ENCODE measurements around the gene NGLY1. TPM values are rescaled to one million over a fixed set of nuclear protein-coding genes. Genes with fewer than 3 reads are reported as not detected.

Gene NGLY1
- total RNA-seq, 1 experiment from 2014 or later = 14.6 TPM

GRCh38 chr3:25679166-25679565 is 104.1 kb downstream of the NGLY1 start:
- Histone ChIP-seq H3K36me3 (ENCODE audit: control insufficient read depth, insufficient read depth, low read length) (no peaks in the 10 kb centered on the region), H3K27ac (ENCODE audit: low read length) (no peak overlapping the region), H3K9me3 (ENCODE audit: control insufficient read depth, insufficient read depth, low read depth, low read length) (no peaks in the 10 kb centered on the region), H3K4me1 (ENCODE audit: control insufficient read depth, insufficient read depth, low read length) (no peaks in the 10 kb centered on the region), H3K4me3 (ENCODE audit: low read depth in 2 of 2, low read length in 2 of 2) (no peak overlapping the region), H3K27me3 (ENCODE audit: control insufficient read depth, insufficient read depth, low read length) (no peaks in the 10 kb centered on the region)
- CTCF ChIA-PET = no interaction called here
- DNase-seq (ENCODE audit: low read depth, low spot score) (no peak), ATAC-seq (no peak)
- BruUV-seq (replicated peaks) = no TSS peak
- intact Hi-C loops (cut with micrococcal nuclease; ENCODE audit: unreplicated experiment) = no loop called here
- in situ Hi-C loops (cut with HindIII; ENCODE audit: low pct_unique_long_range_greater_than_20kb, low sequenced_read_pairs) = no loop called here
- TF ChIP-seq SIN3A (IDR thresholded peaks at IDR 0.05; ENCODE audit: borderline replicate concordance, insufficient read depth, low read depth, low read length) (no peak), CTCF (IDR thresholded peaks at IDR 0.05) (no peak), REST (IDR thresholded peaks at IDR 0.05; ENCODE audit: insufficient read depth in 1 of 2, low read depth in 2 of 2, low read length in 1 of 2) (no peak), TCF7L2 (IDR thresholded peaks at IDR 0.05; ENCODE audit: low read depth, low read length) (no peak), POLR2AphosphoS5 (IDR thresholded peaks at IDR 0.05; ENCODE audit: low read depth, low read length) (no peak)
- POLR2A ChIA-PET = no interaction called here

- no TSS peak for BruUV-seq (replicated peaks)
- Histone ChIP-seq H3K9me3 (ENCODE audit: control insufficient read depth, insufficient read depth, low read depth, low read length) (no peaks in the 10 kb centered on the region), H3K36me3 (ENCODE audit: control insufficient read depth, insufficient read depth, low read length) (no peaks in the 10 kb centered on the region), H3K4me1 (ENCODE audit: control insufficient read depth, insufficient read depth, low read length) (no peaks in the 10 kb centered on the region), H3K27ac (ENCODE audit: low read length) (no peak overlapping the region), H3K27me3 (ENCODE audit: control insufficient read depth, insufficient read depth, low read length) (no peaks in the 10 kb centered on the region), H3K4me3 (ENCODE audit: low read depth in 2 of 2, low read length in 2 of 2) (no peak overlapping the region)
- ChIA-PET POLR2A (no interaction called here), CTCF (no interaction called here)
- intact Hi-C loops (cut with micrococcal nuclease; ENCODE audit: unreplicated experiment) = no loop called here
- ATAC-seq = no peak
- TF ChIP-seq SIN3A (IDR thresholded peaks at IDR 0.05; ENCODE audit: borderline replicate concordance, insufficient read depth, low read depth, low read length) (no peak), REST (IDR thresholded peaks at IDR 0.05; ENCODE audit: insufficient read depth in 1 of 2, low read depth in 2 of 2, low read length in 1 of 2) (no peak), POLR2AphosphoS5 (IDR thresholded peaks at IDR 0.05; ENCODE audit: low read depth, low read length) (no peak), TCF7L2 (IDR thresholded peaks at IDR 0.05; ENCODE audit: low read depth, low read length) (no peak), CTCF (IDR thresholded peaks at IDR 0.05) (no peak)
- no peak for DNase-seq (ENCODE audit: low read depth, low spot score)
- in situ Hi-C loops (cut with HindIII; ENCODE audit: low pct_unique_long_range_greater_than_20kb, low sequenced_read_pairs) = no loop called here
Observed at GRCh38 chr3:25678581-25678980, 104.7 kb downstream of the NGLY1 start.

All from Panc1 (cell line).